WTC11 (cell line): Measurements from ENCODE around the gene GCC2.

ENCODE experiments used
- CREB1 ChIP-seq: sonication (generic); formaldehyde crosslinking; IDR thresholded peaks from 2 replicates; pipeline ENCODE4 v1.8.0; 2023; ENCODE audit warnings: mild to moderate bottlenecking, missing genetic modification reagents
- CTCF ChIP-seq: fragments of 200-600 bp; IDR thresholded peaks from 2 replicates; pipeline ENCODE4 v1.8.0; 2022; ENCODE audit warnings: antibody characterized with exemption
- ESRRA ChIP-seq: sonication (generic); formaldehyde crosslinking; IDR thresholded peaks from 2 replicates; pipeline ENCODE4 v1.8.1; 2022; ENCODE audit warnings: mild to moderate bottlenecking, missing genetic modification reagents, borderline replicate concordance
- FOXJ3 ChIP-seq: sonication (generic); formaldehyde crosslinking; IDR thresholded peaks from 2 replicates; pipeline ENCODE4 v1.9.0; 2021; ENCODE audit warnings: missing genetic modification reagents, mild to moderate bottlenecking, borderline replicate concordance
- SOX15 ChIP-seq: fragments of 250-450 bp; sonication (Bioruptor Pico); IDR thresholded peaks from 2 replicates; pipeline ENCODE4 v1.9.0; 2021; ENCODE audit warnings: mild to moderate bottlenecking
- TCF7 ChIP-seq: sonication (generic); formaldehyde crosslinking; IDR thresholded peaks from 2 replicates; pipeline ENCODE4 v1.8.0; 2022; ENCODE audit warnings: mild to moderate bottlenecking, low read depth, missing genetic modification reagents, moderate library complexity
- USF1 ChIP-seq: sonication (generic); formaldehyde crosslinking; IDR thresholded peaks from 2 replicates; pipeline ENCODE4 v1.8.0; 2022; ENCODE audit warnings: mild to moderate bottlenecking, missing genetic modification reagents
- ZBTB43 ChIP-seq: sonication (generic); formaldehyde crosslinking; IDR thresholded peaks from 2 replicates; pipeline ENCODE4 v1.8.1; 2023; ENCODE audit warnings: mild to moderate bottlenecking, missing genetic modification reagents
- ZNF423 ChIP-seq: fragments of 250-450 bp; sonication (Bioruptor Pico); IDR thresholded peaks from 2 replicates; pipeline ENCODE4 v2.1.2; 2022; ENCODE audit warnings: mild to moderate bottlenecking, moderate library complexity
- ZNF532 ChIP-seq: fragments of 250-450 bp; sonication (Bioruptor Pico); IDR thresholded peaks from 2 replicates; pipeline ENCODE4 v1.9.0; 2021; ENCODE audit warnings: mild to moderate bottlenecking, borderline replicate concordance

GRCh38 chr2:108412995-108413710 lies 35.9 kb upstream of the GCC2 start:
- no peak for TF ChIP-seq CTCF
- no peak for TF ChIP-seq ZNF423 (CRISPR knock-in tag)
- no peak for TF ChIP-seq ZNF532 (CRISPR knock-in tag)
- TF ChIP-seq TCF7 (CRISPR knock-in tag), result no peak
- TF ChIP-seq CREB1 (CRISPR knock-in tag), result no peak
- TF ChIP-seq USF1 (CRISPR knock-in tag), result no peak
- TF ChIP-seq FOXJ3 (CRISPR knock-in tag), result no peak
- no peak for TF ChIP-seq ESRRA (CRISPR knock-in tag)
- TF ChIP-seq SOX15 (CRISPR knock-in tag), result no peak
- no peak for TF ChIP-seq ZBTB43 (CRISPR knock-in tag)
